GM23248 (cell line): ENCODE results near the gene KDELR3.

Experiments used
- EZH2 ChIP-seq: fragments of 200-600 bp; sonication (generic); IDR thresholded peaks from 2 replicates; pipeline ENCODE4 v1.6.1; 2018; ENCODE audit warnings: antibody characterized with exemption, mild to moderate bottlenecking; ENCODE audit not compliant: insufficient read depth, poor library complexity, severe bottlenecking
- EZH2phosphoT487 ChIP-seq: fragments of 200-600 bp; sonication (generic); IDR thresholded peaks from 2 replicates; pipeline ENCODE4 v1.6.1; 2018; ENCODE audit warnings: antibody characterized with exemption, moderate library complexity, mild to moderate bottlenecking, low read depth; ENCODE audit not compliant: insufficient read depth

DNA sequence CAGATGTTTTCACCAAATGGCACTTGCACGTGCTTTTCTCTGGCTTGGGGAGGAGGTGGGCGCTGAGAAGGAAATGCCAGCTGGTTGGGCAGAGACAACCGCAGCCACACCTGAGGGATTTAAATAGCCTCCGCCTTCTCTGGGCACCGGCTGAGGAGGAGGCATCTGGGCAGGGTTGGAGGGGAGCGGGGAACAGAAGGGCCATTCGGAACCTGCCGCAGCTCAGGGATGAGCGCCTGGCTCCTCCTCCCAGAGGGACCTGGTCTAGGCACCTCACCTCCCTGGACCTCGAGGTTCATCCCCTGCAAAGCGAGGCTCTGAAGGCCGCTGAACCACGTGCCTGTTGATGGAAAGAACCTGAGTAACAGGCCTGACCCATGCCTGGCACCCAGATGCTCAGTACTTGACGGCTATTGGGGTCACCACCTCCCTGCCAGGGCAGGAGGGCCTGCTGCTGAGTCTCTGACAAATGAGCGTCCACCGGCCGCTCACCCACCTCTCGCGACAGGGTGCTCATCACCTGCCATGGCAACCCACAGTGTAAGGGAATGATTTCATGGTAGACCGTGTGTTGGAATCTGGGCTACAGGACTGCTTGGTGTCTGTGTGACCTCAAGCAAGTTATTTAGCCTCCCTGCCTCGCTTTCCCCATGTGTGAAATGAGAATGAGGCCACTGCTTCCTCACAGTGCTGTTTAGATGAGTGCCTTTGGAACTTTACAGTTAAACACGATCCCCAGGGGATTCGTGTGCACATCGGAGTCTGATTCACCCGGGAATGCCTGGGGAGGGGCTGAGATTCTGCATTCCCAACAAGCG is 2.0 kb upstream of the KDELR3 start:
- no peak for TF ChIP-seq EZH2
- no peak for TF ChIP-seq EZH2phosphoT487
